Measurements from ENCODE around the gene ELL2. TPM values are rescaled to one million over a fixed set of nuclear protein-coding genes. Genes with fewer than 3 reads are reported as not detected.

Gene ELL2
- polyA plus RNA-seq, 1 of the 3 experiments (the other 2 are of a cell fraction) = 18.4 TPM

GRCh38 chr5:95892784-95893354, 68.8 kb downstream of the ELL2 start:
- peak; percentile 33 for DNase-seq
- Histone ChIP-seq H3K79me2 (ENCODE audit: insufficient read depth) (peaks cover 33% of the 10 kb centered on the region), H3K4me3 (ENCODE audit: low read depth in 2 of 2, low read length in 1 of 2) (no peak overlapping the region), H3K9ac (no peak overlapping the region), H3K27me3 (ENCODE audit: insufficient read depth) (no peaks in the 10 kb centered on the region), H2AFZ (ENCODE audit: low read depth) (no peak overlapping the region), H3K9me3 (no peaks in the 10 kb centered on the region), H3K4me2 (no peak overlapping the region), H3K36me3 (replicated peaks in 1 of 2; ENCODE audit: control insufficient read depth in 1 of 2, insufficient read depth in 2 of 2, low read length in 1 of 2) (peaks cover 72 to 97% of the 10 kb centered on the region in 2 experiments), H3F3A (replicated peaks; ENCODE audit: insufficient read depth) (peaks cover 24% of the 10 kb centered on the region), H4K20me1 (ENCODE audit: insufficient read depth) (no peaks in the 10 kb centered on the region), H3K4me1 (ENCODE audit: control insufficient read depth in 1 of 2, insufficient read depth in 2 of 2, low read depth in 1 of 2, low read length in 1 of 2) (peaks cover 0 to 2% of the 10 kb centered on the region in 2 experiments; a peak in 2 of 4 replicates), H3K27ac (ENCODE audit: low read depth in 2 of 2, low read length in 1 of 2) (no peak overlapping the region), H3K9me2 (no peaks in the 10 kb centered on the region)
- ChIA-PET CTCF (interaction anchor here (0.8 to 1.6 kb wide), 3 partner anchors 56 to 448 kb away, joined by 3 to 10 read pairs (median 3); no protein-coding TSS in a partner anchor), POLR2A (no interaction called here)
- TF ChIP-seq GABPA (IDR thresholded peaks at IDR 0.05; ENCODE audit: low read depth) = no peak
- no peak for TF ChIP-seq IRF3 (IDR thresholded peaks at IDR 0.05; ENCODE audit: low read depth, low read length)
- no peak for TF ChIP-seq USF1 (IDR thresholded peaks at IDR 0.05; ENCODE audit: borderline replicate concordance, low read depth)
- TF ChIP-seq, protein P1, sequence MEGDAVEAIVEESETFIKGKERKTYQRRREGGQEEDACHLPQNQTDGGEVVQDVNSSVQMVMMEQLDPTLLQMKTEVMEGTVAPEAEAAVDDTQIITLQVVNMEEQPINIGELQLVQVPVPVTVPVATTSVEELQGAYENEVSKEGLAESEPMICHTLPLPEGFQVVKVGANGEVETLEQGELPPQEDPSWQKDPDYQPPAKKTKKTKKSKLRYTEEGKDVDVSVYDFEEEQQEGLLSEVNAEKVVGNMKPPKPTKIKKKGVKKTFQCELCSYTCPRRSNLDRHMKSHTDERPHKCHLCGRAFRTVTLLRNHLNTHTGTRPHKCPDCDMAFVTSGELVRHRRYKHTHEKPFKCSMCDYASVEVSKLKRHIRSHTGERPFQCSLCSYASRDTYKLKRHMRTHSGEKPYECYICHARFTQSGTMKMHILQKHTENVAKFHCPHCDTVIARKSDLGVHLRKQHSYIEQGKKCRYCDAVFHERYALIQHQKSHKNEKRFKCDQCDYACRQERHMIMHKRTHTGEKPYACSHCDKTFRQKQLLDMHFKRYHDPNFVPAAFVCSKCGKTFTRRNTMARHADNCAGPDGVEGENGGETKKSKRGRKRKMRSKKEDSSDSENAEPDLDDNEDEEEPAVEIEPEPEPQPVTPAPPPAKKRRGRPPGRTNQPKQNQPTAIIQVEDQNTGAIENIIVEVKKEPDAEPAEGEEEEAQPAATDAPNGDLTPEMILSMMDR (IDR thresholded peaks at IDR 0.05) = peak; percentile 57
- peak; percentile 56 for TF ChIP-seq RAD21 (IDR thresholded peaks at IDR 0.05; ENCODE audit: low read length)
- peak; percentile 55 for TF ChIP-seq SMC3 (IDR thresholded peaks at IDR 0.05; ENCODE audit: low read depth, low read length)
- no peak for TF ChIP-seq GATA2 (CRISPR knock-in tag; IDR thresholded peaks at IDR 0.05)
- whole genome bisulfite sequencing (ENCODE audit: low lambda C conversion rate) = 96% methylated on average over 5 of the region's 5 CpGs

GRCh38 chr5:95891499-95891898, 70.2 kb downstream of the ELL2 start:
- H3F3A ChIP-seq (replicated peaks; ENCODE audit: insufficient read depth) = peaks cover 18% of the 10 kb centered on the region
- peaks cover 0 to 2% of the 10 kb centered on the region in 2 experiments; a peak in 1 of 4 replicates for H3K4me1 ChIP-seq (ENCODE audit: control insufficient read depth in 1 of 2, insufficient read depth in 2 of 2, low read depth in 1 of 2, low read length in 1 of 2)
- H3K79me2 ChIP-seq (ENCODE audit: insufficient read depth) = peaks cover 20% of the 10 kb centered on the region; the same call in 1 of the 2 replicates
- TF ChIP-seq NFIC (IDR thresholded peaks at IDR 0.05; ENCODE audit: borderline replicate concordance) = no peak
- no peak for TF ChIP-seq EP300 (IDR thresholded peaks at IDR 0.05; ENCODE audit: borderline replicate concordance in 1 of 2, low read depth in 1 of 2, low read length in 1 of 2)
- TF ChIP-seq RAD21 (IDR thresholded peaks at IDR 0.05; ENCODE audit: low read length) = no peak
- no peak for TF ChIP-seq TCF12 (IDR thresholded peaks at IDR 0.05)
- no peak for TF ChIP-seq SMC3 (IDR thresholded peaks at IDR 0.05; ENCODE audit: low read depth, low read length)
- TF ChIP-seq, protein P1 (IDR thresholded peaks at IDR 0.05) = no peak
- TF ChIP-seq MEF2A (IDR thresholded peaks at IDR 0.05; ENCODE audit: borderline replicate concordance, low read depth) = no peak
- TF ChIP-seq FOXM1 (IDR thresholded peaks at IDR 0.05; ENCODE audit: low read depth) = no peak
- no peak for TF ChIP-seq SIN3A (IDR thresholded peaks at IDR 0.05; ENCODE audit: borderline replicate concordance, low read depth, low read length)
- POLR2A ChIA-PET = no interaction called here
- H3K9me2 ChIP-seq = no peaks in the 10 kb centered on the region
- peaks cover 61 to 95% of the 10 kb centered on the region in 2 experiments for H3K36me3 ChIP-seq (replicated peaks in 1 of 2; ENCODE audit: control insufficient read depth in 1 of 2, insufficient read depth in 2 of 2, low read length in 1 of 2)
- no peaks in the 10 kb centered on the region for H3K9me3 ChIP-seq
- 96% methylated on average over 2 of the region's 2 CpGs for WGBS (ENCODE audit: low lambda C conversion rate)
- H3K4me2 ChIP-seq = no peak overlapping the region
- H2AFZ ChIP-seq (ENCODE audit: low read depth) = no peak overlapping the region
- no peak overlapping the region; a peak in 1 of 4 replicates for H3K27ac ChIP-seq (ENCODE audit: low read depth in 2 of 2, low read length in 1 of 2)
- no peaks in the 10 kb centered on the region for H3K27me3 ChIP-seq (ENCODE audit: insufficient read depth)
- H3K9ac ChIP-seq = no peak overlapping the region
- H4K20me1 ChIP-seq (ENCODE audit: insufficient read depth) = no peaks in the 10 kb centered on the region
- no peak for DNase-seq
- H3K4me3 ChIP-seq (ENCODE audit: low read depth in 2 of 2, low read length in 1 of 2) = no peak overlapping the region
- CTCF ChIA-PET = interaction anchor here (1.2 to 1.5 kb wide), 2 partner anchors 10 to 445 kb away, joined by 4 to 7 read pairs; no protein-coding TSS in a partner anchor

Measured in SK-N-SH (cell line).